GM10248 (cell line): ENCODE data around the gene PLAGL1.

Source experiments
- CTCF ChIA-PET: fragments of 300-600 bp; sonication (Branson Sonifier 250); formaldehyde crosslinking; extraction: SDS; loops from one replicate; lab custom pipeline; 2021; ENCODE audit warnings: antibody characterized with exemption; lab: Yijun Ruan, JAX
- POLR2A ChIA-PET: fragments of 350-650 bp; sonication (Branson Sonifier 250); formaldehyde crosslinking; extraction: SDS; loops from one replicate; lab custom pipeline; 2020; ENCODE audit warnings: antibody characterized with exemption; lab: Yijun Ruan, JAX
- DNase-seq: peaks from one replicate; pipeline ENCODE4 v3.0.0; 2012; ENCODE audit errors: extremely low spot score
- TF ChIP-seq, protein P1 (sequence below): IDR thresholded peaks from 2 replicates; pipeline ENCODE4 v1.5.1; 2012; ENCODE audit warnings: mild to moderate bottlenecking, low read depth; ENCODE audit errors: extremely low read depth, missing control alignments, control extremely low read depth

The PLAGL1 gene

DNA sequence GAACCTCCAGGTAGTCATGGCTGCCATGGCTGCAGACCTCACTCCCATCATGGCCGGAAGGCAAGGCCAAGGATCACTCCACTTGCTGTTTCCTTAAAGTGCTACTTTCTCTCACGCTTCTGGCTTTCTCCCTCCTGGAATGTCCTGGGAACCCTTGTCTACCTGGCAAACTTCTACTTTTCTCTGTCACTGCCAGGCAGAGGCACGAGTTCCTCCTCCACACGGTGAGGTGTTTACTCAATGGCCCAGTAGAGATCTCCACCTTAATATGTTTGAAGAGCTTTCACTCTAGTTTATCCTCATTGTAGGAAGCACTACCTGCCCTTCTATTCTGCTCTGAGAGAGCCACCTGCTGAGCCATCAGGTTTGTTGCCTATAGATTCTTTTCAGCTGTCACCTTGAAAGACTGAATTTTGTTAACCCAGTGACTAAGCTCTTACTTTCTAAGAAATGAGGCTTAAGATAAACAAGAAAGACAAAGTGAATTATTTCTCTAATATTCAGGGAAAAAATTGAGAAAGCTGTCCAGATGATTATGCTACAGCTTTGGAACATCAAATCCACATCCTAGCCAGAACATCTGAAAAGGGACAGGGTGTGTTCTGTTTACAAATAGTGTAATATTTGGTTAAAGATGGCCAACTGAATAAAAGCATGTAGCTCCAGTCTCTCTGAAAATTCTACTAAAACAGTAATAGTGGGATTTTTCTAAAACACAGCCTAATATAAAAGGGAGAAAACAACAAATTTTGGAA lies 54.9 kb downstream of the PLAGL1 start:
- no peak for DNase-seq
- ChIA-PET CTCF (interaction anchor here (0.8 to 2.3 kb wide), 8 partner anchors 9 to 60 kb away, joined by 3 to 10 read pairs (median 5); no protein-coding TSS in a partner anchor), POLR2A (no interaction called here)
- TF ChIP-seq, protein P1, sequence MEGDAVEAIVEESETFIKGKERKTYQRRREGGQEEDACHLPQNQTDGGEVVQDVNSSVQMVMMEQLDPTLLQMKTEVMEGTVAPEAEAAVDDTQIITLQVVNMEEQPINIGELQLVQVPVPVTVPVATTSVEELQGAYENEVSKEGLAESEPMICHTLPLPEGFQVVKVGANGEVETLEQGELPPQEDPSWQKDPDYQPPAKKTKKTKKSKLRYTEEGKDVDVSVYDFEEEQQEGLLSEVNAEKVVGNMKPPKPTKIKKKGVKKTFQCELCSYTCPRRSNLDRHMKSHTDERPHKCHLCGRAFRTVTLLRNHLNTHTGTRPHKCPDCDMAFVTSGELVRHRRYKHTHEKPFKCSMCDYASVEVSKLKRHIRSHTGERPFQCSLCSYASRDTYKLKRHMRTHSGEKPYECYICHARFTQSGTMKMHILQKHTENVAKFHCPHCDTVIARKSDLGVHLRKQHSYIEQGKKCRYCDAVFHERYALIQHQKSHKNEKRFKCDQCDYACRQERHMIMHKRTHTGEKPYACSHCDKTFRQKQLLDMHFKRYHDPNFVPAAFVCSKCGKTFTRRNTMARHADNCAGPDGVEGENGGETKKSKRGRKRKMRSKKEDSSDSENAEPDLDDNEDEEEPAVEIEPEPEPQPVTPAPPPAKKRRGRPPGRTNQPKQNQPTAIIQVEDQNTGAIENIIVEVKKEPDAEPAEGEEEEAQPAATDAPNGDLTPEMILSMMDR, result no peak

DNA sequence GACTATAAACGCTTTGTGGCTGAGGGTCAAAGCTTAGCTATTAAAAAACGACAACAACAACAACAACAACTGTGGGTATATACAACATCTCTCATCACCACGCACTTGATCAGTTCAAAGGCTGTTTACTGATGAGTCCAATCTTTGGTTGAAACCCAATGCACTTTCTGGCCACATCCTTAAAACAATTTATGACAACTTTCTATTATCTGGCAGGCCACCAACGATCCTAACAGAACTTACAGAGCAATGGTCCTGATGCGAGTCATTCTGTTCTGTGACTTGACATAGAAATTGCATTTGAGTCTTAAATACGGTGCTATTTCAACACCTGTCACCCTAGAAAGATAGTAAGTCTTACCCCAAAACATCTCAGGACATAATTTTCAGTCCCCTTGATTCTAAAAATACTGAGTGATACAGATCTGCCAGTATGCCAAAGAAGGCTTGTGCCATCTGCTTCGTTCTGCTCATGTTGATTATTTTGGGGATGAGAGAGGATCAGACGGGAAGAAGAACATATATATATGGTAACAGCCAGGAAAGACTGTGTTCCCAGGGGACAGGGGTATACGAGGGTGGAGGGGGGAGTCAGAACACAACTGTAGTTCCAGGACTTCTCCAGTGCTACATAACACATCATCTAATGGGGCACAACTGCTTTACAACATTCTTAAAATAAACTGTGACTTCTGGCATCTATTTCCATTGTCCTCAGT lies 55.8 kb downstream of the PLAGL1 start:
- ChIA-PET CTCF (interaction anchor here (1.6 to 2.3 kb wide), 3 partner anchors 8 to 14 kb away, joined by 5 to 10 read pairs (median 9); no protein-coding TSS in a partner anchor), POLR2A (no interaction called here)
- DNase-seq, result no peak
- TF ChIP-seq, protein P1, result no peak

DNA sequence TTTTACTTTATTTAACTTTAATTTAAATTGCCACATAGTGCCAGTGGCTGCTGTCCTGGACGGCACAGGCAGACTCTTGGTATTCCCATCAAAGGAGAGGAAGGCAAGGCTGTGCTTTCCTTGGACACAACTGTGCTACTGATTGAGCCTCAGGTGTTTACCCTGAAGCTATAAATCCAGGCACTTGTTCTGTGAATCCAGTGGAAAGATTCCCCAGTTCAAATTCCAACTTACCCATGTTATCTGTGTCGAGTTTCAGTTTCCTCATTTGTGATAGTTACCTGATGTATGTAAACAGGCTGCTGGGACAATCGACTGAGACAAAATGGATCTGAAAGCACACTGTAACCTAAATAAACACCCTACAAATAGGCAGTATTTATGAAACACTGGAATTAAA lies 57.2 kb downstream of the PLAGL1 start:
- no peak for DNase-seq
- ChIA-PET CTCF (interaction anchor here (0.8 to 1.7 kb wide), 4 partner anchors 11 to 32 kb away, joined by 3 to 9 read pairs (median 4); no protein-coding TSS in a partner anchor), POLR2A (no interaction called here)
- TF ChIP-seq, protein P1, result no peak

DNA sequence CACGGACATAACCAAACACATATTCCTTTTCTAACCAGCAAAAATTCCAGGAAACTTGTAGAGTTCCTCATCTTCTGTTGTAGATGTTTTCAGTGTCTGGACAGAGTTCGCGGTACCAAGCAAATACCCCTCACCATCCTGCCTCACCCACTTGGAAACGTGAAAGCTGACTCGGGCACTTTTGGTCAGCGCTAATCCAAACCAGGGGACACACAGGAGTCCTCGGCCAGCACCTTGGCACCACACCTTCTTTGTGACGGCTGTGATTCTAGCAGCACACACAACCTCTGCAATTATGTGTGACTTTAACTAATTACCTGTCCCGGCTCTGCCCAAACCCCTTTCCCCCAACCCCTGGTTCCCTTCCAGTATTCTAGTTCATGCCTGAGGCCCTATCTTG lies 58.1 kb downstream of the PLAGL1 start:
- POLR2A ChIA-PET, result no interaction called here
- DNase-seq, result no peak
- TF ChIP-seq, protein P1, result no peak
- CTCF ChIA-PET, result interaction anchor here (1.6 to 1.7 kb wide), 2 partner anchors 33 to 83 kb away, joined by 4 to 5 read pairs; no protein-coding TSS in a partner anchor

DNA sequence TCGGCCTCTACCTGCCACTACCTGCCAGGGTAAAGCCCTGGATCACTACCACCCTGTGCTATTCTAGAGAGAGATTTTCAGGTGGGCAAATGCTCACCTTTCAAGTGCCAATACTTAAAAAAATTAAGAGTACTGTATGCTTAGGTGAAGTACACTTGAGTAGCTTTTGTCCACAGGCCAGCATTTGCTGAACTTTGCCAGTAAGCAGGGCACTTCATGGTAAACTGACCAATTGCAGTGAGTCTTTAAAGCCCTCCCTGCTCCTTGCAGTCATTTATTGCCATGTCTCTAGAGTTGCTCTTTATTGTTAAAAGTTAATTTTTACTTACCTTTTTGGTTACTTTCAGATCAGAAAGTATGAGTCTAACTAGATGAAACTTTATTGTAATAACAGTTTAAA lies 58.5 kb downstream of the PLAGL1 start:
- POLR2A ChIA-PET, result no interaction called here
- TF ChIP-seq, protein P1, result no peak
- CTCF ChIA-PET, result interaction anchor here (1.6 kb wide), 2 partner anchors 10 to 84 kb away, joined by 5 to 10 read pairs; no protein-coding TSS in a partner anchor
- DNase-seq, result no peak

DNA sequence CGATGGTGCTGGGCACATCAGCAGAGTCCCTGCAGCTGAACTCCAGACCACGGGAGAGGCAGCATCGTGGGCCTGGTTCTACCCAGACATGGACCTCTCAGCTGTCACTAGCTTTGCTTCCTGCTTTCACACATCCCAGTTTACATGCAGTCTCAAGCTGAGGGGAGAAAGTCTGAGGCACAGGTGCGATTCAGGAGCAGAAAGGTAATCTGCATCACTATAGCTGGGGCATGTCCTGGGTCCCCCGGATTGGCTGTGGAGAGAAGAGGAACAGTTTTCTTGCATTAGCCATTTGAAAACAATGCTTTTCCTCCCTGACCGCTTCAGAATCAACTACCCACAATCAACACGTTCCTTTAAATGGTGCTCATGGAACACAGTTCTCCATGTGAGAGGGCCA lies 59.9 kb downstream of the PLAGL1 start:
- no peak for DNase-seq
- TF ChIP-seq, protein P1, result no peak
- CTCF ChIA-PET, result interaction anchor here (0.6 to 1.6 kb wide), 2 partner anchors 9 to 107 kb away, joined by 3 to 10 read pairs; no protein-coding TSS in a partner anchor
- POLR2A ChIA-PET, result no interaction called here
